ENCODE data around the gene SMG6.

GRCh38 chr17:2136241-2136640, 167.3 kb downstream of the SMG6 start:
- TF ChIP-seq USF2 (IDR thresholded peaks at IDR 0.05; ENCODE audit: low read length) (no peak), CEBPB (IDR thresholded peaks at IDR 0.05; ENCODE audit: low read depth, low read length) (no peak), CREB1 (IDR thresholded peaks at IDR 0.05) (no peak), POLR2A (IDR thresholded peaks at IDR 0.05; ENCODE audit: control extremely low read depth in 1 of 2, low read depth in 2 of 2, low read length in 2 of 2) (no peak), CTCF (IDR thresholded peaks at IDR 0.05; ENCODE audit: control extremely low read depth in 1 of 3, insufficient read depth in 1 of 3, low read depth in 1 of 3, low read length in 3 of 3) (no peak), BACH1 (IDR thresholded peaks at IDR 0.05; ENCODE audit: low read length) (no peak), CHD2 (IDR thresholded peaks at IDR 0.05; ENCODE audit: low read length) (no peak), CTBP2 (IDR thresholded peaks at IDR 0.05; ENCODE audit: borderline replicate concordance, insufficient read depth, insufficient read length, low read length) (no peak), CHD7 (IDR thresholded peaks at IDR 0.05; ENCODE audit: insufficient replicate concordance, low read length) (no peak), CHD1 (IDR thresholded peaks at IDR 0.05; ENCODE audit: low read depth, low read length) (no peak)
